Diencephalon (tissue), 1 donor: ENCODE results near the gene OGFOD2. TPM values are rescaled to one million over a fixed set of nuclear protein-coding genes. Genes with fewer than 3 reads are reported as not detected.

ENCODE experiments used
- small RNA-seq: library from RNA; depleted of rRNA; stranded (forward); fragments of <200 nt; gene quantifications from one replicate; pipeline ENCODE3, GENCODE V24; 2014
- total RNA-seq: library from RNA; depleted of rRNA; stranded (reverse); fragments of >200 nt; gene quantifications from one replicate; pipeline ENCODE4 v1.2.3, GENCODE V29; 2014

OGFOD2 gene
- 6.9 TPM for total RNA-seq

DNA sequence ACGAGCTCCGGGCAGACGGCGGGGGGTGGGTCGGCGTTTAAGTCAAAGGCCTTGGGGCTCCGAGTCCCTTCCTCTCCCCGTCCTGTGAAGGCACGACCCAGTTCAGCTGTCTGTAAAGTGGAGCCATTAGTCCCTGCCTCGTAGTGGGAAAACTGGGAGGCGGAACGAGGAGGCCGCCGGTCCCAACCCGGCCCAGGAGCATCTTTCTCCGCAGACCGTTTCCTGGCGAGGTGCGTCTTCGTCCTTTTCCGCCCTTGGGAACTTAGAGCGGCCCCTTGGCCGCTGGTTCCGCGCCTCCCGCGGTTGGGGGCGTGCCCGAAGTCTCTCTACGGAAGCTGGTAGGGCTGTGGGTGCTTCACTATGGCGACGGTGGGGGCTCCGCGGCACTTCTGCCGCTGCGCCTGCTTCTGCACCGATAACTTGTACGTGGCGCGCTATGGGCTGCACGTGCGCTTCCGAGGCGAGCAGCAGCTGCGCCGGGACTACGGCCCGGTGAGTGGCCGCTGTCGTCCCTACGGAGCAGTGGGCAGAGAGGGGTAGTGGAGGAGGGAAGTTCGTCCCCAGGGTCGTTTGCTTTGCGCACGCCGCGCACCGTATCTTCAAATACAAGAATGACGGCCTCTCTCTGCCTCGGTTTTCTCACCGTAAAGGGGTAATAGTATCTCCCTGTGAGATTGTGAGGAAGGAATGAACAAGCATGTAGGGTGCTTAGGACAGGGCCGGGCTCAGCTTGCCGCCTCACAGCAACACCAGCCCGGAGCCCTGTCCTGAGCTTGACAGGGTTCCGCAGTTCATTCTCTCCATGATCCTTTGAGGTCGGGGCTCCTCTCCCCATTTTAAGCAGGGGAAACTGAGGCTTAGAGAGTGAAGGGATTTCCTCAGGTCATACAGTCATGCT lies at the start of gene OGFOD2:
OGFOD2 (plus strand) TSS at position 353 of the 898 bp plus-strand sequence; CDS start at position 361, 8 bp downstream.

GRCh38 chr12:122965851-122966742 lies 8.9 kb upstream of the OGFOD2 start, which contains the start of gene ABCB9:
Gene ABCB9, minus strand, starts transcription at chr12:122966463. Its CDS starts 6,228 bp downstream, at chr12:122960235.

DNA sequence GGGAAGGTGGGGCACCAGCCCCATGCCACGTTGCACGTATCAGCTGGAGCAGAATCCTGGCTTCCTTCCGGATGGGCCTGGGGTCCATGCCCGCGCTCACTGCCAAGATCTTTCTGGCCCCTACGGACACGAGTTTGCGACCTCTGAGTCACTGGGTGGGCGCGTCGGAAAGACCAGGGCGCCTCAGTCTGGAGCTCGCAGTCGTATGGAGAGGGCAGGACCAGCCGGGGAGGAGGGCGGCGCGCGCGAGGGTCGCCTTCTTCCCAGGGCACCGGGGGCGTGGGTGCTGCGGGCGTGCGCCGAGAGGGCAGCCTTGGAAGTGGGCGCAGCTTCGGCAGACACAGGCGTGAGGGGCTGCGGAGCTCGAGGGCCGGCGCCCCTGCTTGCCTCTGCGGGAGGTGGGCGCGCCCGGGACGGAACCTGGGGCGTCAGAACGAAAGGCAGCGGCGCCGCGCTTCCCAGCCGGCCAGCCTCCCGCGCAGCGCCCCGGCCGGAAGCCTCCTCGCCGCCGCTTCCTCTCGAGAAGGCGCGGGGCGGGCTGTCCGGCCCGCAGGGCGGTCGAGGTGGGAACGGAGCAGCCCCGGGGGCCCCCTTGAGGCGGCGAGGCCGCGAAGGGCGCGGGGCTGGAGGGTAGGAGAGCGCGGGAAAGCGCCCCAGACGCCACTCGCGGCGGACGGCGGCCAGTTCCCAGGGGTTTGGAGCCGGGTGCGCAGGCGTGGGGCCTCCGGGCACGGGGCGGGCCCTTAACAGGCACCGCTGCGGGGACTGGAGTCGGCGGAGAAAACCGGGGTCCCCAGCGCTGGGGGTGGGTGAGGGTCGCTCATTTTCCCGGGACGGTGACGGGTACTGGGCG lies 5.4 kb downstream of the OGFOD2 start, which contains the start of gene ARL6IP4:
ARL6IP4 (plus strand) TSS at position 499 of the 853 bp plus-strand sequence. CDS start 459 bp downstream, outside the sequence.

Small RNA genes within 50 kb of the gene (small RNA-seq; reads per million reads assigned to genes)
- gene ARL6IP4 (not detected), gene MIR4304 (not detected)

Other genes starting within 250 kb of the OGFOD2 start
- gene HCAR1, start 244.4 kb upstream of the OGFOD2 start, total RNA-seq = 0.69 TPM
- gene DENR, start 222.4 kb upstream of the OGFOD2 start, total RNA-seq = 62.3 TPM
- gene CCDC62, start 200.7 kb upstream of the OGFOD2 start, total RNA-seq = 7.8 TPM
- 55.6 TPM for gene HIP1R, start 139.8 kb upstream of the OGFOD2 start, total RNA-seq
- gene VPS37B, start 79.1 kb upstream of the OGFOD2 start, total RNA-seq = 15.0 TPM
- gene ABCB9, start 8.8 kb upstream of the OGFOD2 start, total RNA-seq = 15.9 TPM
- gene ARL6IP4, start 5.4 kb downstream of the OGFOD2 start, total RNA-seq = 31.1 TPM
- 10.8 TPM for gene PITPNM2, start 175.8 kb downstream of the OGFOD2 start, total RNA-seq